ENCODE data around the gene SCN7A.

Gene SCN7A

DNA sequence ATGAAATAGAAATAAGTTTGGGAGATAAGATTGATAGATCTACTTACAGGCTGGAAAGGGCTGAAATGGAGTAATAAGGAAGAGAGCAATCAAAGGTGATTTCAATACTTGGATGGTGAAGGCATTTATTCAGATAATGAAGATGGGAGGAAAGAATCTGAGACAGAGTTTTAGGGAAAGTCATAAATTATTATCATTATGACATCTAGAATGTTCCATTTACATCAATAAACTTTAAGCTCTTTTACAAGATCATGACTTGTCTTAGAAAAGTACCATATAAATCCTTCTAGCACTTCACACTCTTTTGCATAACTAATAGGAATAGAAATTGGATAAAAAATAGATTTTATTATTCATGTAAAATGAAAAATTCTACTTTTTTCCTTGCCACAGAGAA lies 120.5 kb downstream of the SCN7A start:
- no peak overlapping the region for H3K9ac ChIP-seq (ENCODE audit: low read length)
- H3K79me2 ChIP-seq (ENCODE audit: low read length): peaks cover 32% of the 10 kb centered on the region
- peaks cover 18% of the 10 kb centered on the region for H3F3A ChIP-seq (ENCODE audit: insufficient read depth, low read length)
- no peaks in the 10 kb centered on the region for H3K9me3 ChIP-seq (replicated peaks; ENCODE audit: insufficient read depth, low read length)
- H2AFZ ChIP-seq (ENCODE audit: low read length): no peak overlapping the region
- no peak for TF ChIP-seq EZH2phosphoT487 (IDR thresholded peaks at IDR 0.05; ENCODE audit: low read length)
- TF ChIP-seq, protein P1, sequence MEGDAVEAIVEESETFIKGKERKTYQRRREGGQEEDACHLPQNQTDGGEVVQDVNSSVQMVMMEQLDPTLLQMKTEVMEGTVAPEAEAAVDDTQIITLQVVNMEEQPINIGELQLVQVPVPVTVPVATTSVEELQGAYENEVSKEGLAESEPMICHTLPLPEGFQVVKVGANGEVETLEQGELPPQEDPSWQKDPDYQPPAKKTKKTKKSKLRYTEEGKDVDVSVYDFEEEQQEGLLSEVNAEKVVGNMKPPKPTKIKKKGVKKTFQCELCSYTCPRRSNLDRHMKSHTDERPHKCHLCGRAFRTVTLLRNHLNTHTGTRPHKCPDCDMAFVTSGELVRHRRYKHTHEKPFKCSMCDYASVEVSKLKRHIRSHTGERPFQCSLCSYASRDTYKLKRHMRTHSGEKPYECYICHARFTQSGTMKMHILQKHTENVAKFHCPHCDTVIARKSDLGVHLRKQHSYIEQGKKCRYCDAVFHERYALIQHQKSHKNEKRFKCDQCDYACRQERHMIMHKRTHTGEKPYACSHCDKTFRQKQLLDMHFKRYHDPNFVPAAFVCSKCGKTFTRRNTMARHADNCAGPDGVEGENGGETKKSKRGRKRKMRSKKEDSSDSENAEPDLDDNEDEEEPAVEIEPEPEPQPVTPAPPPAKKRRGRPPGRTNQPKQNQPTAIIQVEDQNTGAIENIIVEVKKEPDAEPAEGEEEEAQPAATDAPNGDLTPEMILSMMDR (IDR thresholded peaks at IDR 0.05; ENCODE audit: low read length): no peak
- no peak for TF ChIP-seq EZH2 (optimal IDR thresholded peaks at IDR 0.05; ENCODE audit: low read depth, low read length)
- no peaks in the 10 kb centered on the region for H3K36me3 ChIP-seq (replicated peaks; ENCODE audit: insufficient read depth, low read length)
- H3K4me1 ChIP-seq (ENCODE audit: low read length): peaks cover 13% of the 10 kb centered on the region
- H3K4me3 ChIP-seq (ENCODE audit: low read length): no peak overlapping the region
- peak overlapping the region; percentile 84; the same call in 1 of the 2 replicates for H3K4me2 ChIP-seq (ENCODE audit: low read depth, low read length)
- H3K27ac ChIP-seq (ENCODE audit: low read length): no peak overlapping the region; the same call in 1 of the 2 replicates
- no peaks in the 10 kb centered on the region for H4K20me1 ChIP-seq (ENCODE audit: insufficient read depth, low read length)
- no peaks in the 10 kb centered on the region for H3K9me2 ChIP-seq (replicated peaks; ENCODE audit: insufficient read depth, low read length)
- H3K27me3 ChIP-seq (replicated peaks; ENCODE audit: insufficient read depth, low read length): no peaks in the 10 kb centered on the region
- no peak for DNase-seq

DNA sequence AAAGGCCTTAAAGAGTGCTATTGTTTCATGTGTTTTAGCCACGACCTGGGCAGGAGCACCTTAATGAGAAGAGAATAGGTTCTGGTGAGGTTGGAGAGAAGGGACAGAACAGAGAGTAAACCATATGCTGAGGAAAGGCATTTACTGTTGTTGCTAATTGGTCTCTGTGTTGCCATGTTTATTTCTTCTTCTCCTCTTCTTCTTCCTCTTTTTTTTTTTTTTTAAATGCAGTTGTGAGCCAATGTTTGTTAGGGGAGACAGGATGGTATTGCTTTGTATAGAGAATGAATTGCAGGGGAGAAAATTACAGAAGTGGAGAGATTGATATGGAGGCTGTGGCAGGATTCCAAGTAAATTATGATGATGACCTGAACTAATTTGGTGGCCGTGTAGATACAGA lies 120.9 kb downstream of the SCN7A start:
- Histone ChIP-seq H3F3A (ENCODE audit: insufficient read depth, low read length) (peaks cover 18% of the 10 kb centered on the region), H3K79me2 (ENCODE audit: low read length) (peaks cover 34% of the 10 kb centered on the region), H3K36me3 (replicated peaks; ENCODE audit: insufficient read depth, low read length) (no peaks in the 10 kb centered on the region), H3K4me3 (ENCODE audit: low read length) (no peak overlapping the region), H3K4me1 (ENCODE audit: low read length) (peaks cover 13% of the 10 kb centered on the region), H3K4me2 (ENCODE audit: low read depth, low read length) (peak overlapping the region; percentile 84; the same call in 1 of the 2 replicates), H3K9ac (ENCODE audit: low read length) (no peak overlapping the region), H2AFZ (ENCODE audit: low read length) (no peak overlapping the region), H4K20me1 (ENCODE audit: insufficient read depth, low read length) (no peaks in the 10 kb centered on the region), H3K9me2 (replicated peaks; ENCODE audit: insufficient read depth, low read length) (no peaks in the 10 kb centered on the region), H3K27ac (ENCODE audit: low read length) (no peak overlapping the region), H3K27me3 (replicated peaks; ENCODE audit: insufficient read depth, low read length) (no peaks in the 10 kb centered on the region), H3K9me3 (replicated peaks; ENCODE audit: insufficient read depth, low read length) (no peaks in the 10 kb centered on the region)
- DNase-seq: no peak
- TF ChIP-seq, protein P1 (IDR thresholded peaks at IDR 0.05; ENCODE audit: low read length): no peak
- no peak for TF ChIP-seq EZH2phosphoT487 (IDR thresholded peaks at IDR 0.05; ENCODE audit: low read length)
- no peak for TF ChIP-seq EZH2 (optimal IDR thresholded peaks at IDR 0.05; ENCODE audit: low read depth, low read length)

DNA sequence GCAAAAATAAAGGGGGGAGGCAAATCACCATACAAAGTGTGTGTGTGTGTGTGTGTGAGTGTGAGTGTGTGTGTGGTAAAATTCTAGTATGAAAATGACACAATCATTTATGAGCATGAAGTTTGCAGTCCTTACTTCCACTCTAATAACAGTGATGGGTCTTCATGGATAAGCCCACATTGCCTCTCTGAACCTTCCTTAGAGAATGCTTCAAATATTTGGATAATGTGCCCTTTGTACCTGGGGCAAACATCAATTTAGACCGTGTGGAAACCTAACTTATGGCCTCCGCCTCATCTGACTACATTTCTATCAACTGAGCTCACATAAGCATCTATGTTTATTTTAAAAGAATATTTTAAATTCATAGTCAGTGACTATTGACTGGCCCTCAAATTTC lies 122.0 kb downstream of the SCN7A start:
- Histone ChIP-seq H3K27ac (ENCODE audit: low read length) (no peak overlapping the region), H3K9ac (ENCODE audit: low read length) (no peak overlapping the region), H3K9me2 (replicated peaks; ENCODE audit: insufficient read depth, low read length) (no peaks in the 10 kb centered on the region), H3K4me3 (ENCODE audit: low read length) (no peak overlapping the region), H3K36me3 (replicated peaks; ENCODE audit: insufficient read depth, low read length) (no peaks in the 10 kb centered on the region), H2AFZ (ENCODE audit: low read length) (no peak overlapping the region), H3K79me2 (ENCODE audit: low read length) (peaks cover 42% of the 10 kb centered on the region), H3K27me3 (replicated peaks; ENCODE audit: insufficient read depth, low read length) (no peaks in the 10 kb centered on the region), H3K9me3 (replicated peaks; ENCODE audit: insufficient read depth, low read length) (no peaks in the 10 kb centered on the region), H3K4me2 (ENCODE audit: low read depth, low read length) (no peak overlapping the region), H3F3A (ENCODE audit: insufficient read depth, low read length) (peaks cover 18% of the 10 kb centered on the region), H4K20me1 (ENCODE audit: insufficient read depth, low read length) (no peaks in the 10 kb centered on the region), H3K4me1 (ENCODE audit: low read length) (peaks cover 13% of the 10 kb centered on the region)
- DNase-seq: no peak
- TF ChIP-seq, protein P1 (IDR thresholded peaks at IDR 0.05; ENCODE audit: low read length): no peak
- TF ChIP-seq EZH2 (optimal IDR thresholded peaks at IDR 0.05; ENCODE audit: low read depth, low read length): no peak
- TF ChIP-seq EZH2phosphoT487 (IDR thresholded peaks at IDR 0.05; ENCODE audit: low read length): no peak

Data from MM.1S (cell line).